Embryonic facial prominence (tissue), 1 donor: ENCODE data around the gene SULT1A4.
"Not testable (repeated sequence)": the region's sequence is repeated elsewhere in the genome, so short reads cannot be mapped to it uniquely, and the experiment has no call there.

Experiments used
- DNase-seq: peaks from one replicate; pipeline ENCODE4 v3.0.0-alpha.2; 2016; ENCODE audit errors: extremely low spot score

SULT1A4 gene

GRCh38 chr16:29459706-29460646 lies at the start of gene SULT1A4:
TSS of gene SULT1A4 (plus strand) at chr16:29459913. CDS start at chr16:29461386, 1,473 bp downstream.
- DNase-seq = not testable (repeated sequence)

GRCh38 chr16:29423587-29423986 lies 36.1 kb upstream of the SULT1A4 start:
- not testable (repeated sequence) for DNase-seq

GRCh38 chr16:29425390-29425789 lies 34.3 kb upstream of the SULT1A4 start:
- not testable (repeated sequence) for DNase-seq

- not testable (repeated sequence) for DNase-seq
Observed at GRCh38 chr16:29453754-29454153, 6.0 kb upstream of the SULT1A4 start.

DNA sequence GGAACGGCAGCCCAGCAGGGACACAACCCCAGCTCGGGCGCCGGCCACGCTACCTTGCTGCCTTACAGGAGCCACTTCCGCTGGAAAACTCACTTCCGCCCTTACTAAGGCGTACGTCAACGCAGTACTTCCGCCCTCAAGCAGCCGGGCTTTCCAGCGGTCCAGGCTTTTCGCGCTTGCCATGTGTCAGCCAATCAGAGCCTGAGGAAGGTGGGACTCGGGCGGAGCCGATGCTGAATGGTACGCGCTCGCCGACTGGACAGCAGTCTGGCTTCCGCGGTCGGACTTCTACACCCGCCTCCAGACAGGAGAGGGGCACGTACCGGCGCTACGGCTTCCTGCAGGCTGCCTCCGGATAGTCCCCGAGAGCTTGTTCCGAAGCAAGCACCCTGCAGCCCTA lies 5.4 kb upstream of the SULT1A4 start, which contains the start of the genes BOLA2 and SLX1B:
BOLA2 (minus strand) TSS at position 83 of the 400 bp plus-strand sequence. CDS start 98 bp downstream, outside the sequence.
SLX1B (plus strand) TSS at position 265 of the 400 bp plus-strand sequence.
- DNase-seq = not testable (repeated sequence)

DNA sequence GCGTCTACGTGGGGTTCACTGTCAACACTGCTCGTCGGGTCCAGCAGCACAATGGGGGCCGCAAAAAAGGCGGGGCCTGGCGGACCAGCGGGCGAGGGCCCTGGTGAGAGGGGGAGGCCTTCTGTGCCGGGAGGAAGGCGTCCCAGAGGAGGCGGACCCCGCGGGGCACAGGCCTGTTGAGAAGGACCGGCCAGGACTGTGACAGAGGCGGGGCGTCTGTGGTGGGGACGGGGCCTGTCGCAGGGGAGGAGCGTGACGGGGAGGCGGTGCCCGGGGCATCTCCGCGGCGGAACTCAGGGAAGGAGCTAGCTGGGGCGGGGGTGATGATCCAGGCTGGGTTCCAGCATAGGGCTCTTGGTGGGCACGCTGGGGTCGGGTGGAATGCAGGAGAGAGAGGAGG lies 4.9 kb upstream of the SULT1A4 start:
- DNase-seq = not testable (repeated sequence)

- DNase-seq = not testable (repeated sequence)
Observed at GRCh38 chr16:29457660-29458059, 2.1 kb upstream of the SULT1A4 start.

DNA sequence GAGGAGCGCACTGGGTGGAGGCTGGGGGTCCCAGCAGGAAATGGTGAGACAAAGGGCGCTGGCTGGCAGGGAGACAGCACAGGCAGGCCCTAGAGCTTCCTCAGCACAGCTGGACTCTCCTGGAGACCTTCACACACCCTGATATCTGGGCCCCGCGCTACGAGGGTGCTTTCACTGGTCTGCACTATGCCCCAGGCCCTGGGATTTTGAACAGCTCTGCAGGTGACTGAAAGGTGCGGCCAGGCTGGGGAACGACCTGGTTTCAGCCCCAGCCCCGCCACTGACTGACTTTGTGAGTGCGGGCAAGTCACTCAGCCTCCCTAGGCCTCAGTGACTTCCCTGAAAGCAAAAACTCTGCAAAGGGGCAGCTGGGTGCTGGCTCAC lies 926 bp downstream of the SULT1A4 start:
- not testable (repeated sequence) for DNase-seq

DNA sequence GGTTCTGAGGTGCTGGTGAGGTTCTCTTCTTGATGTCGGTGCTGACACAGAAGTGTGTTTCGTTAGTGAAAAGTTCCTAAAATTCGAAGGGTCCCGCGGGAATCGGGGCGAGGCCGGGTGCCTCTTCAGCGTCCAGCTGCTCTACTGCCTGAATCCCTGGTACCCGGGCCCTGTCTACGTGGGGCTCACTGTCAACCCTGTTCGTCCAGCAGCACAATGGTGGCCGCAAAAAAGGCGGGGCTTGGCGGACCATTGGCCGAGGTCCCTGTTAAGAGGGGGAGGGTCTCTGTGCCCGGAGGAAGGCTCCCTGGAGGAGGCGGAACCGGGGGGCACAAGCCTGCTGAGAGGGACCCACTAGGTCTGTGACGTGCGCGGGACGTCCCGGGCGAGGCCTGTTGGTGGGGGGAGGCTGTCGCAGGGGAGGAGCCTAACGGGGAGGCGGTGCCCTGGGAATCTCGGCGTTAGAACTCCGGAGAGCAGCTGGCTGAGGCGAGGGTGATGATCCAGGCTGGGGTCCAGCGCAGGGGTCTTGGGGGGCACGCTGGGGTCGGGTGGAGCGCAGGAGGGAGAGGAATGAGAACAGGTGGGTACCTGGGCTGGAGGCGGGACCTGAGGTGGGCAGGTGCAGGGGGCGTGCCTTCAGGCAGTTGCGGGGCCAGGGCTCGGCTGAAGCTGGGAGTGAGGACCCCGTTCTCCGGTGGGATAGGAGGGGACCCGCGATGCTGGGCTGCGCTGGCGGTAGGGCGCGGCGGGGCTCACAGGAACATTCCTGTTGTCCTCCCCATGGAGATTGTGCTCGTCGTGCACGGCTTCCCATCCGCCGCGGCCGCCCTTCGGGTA lies 6.5 kb downstream of the SULT1A4 start:
- not testable (repeated sequence) for DNase-seq

- not testable (repeated sequence) for DNase-seq
Observed at GRCh38 chr16:29466904-29467303, 7.2 kb downstream of the SULT1A4 start.

- not testable (repeated sequence) for DNase-seq
Observed at GRCh38 chr16:29467654-29468366, 8.1 kb downstream of the SULT1A4 start.

GRCh38 chr16:29469660-29470059 lies 9.9 kb downstream of the SULT1A4 start:
- not testable (repeated sequence) for DNase-seq

DNA sequence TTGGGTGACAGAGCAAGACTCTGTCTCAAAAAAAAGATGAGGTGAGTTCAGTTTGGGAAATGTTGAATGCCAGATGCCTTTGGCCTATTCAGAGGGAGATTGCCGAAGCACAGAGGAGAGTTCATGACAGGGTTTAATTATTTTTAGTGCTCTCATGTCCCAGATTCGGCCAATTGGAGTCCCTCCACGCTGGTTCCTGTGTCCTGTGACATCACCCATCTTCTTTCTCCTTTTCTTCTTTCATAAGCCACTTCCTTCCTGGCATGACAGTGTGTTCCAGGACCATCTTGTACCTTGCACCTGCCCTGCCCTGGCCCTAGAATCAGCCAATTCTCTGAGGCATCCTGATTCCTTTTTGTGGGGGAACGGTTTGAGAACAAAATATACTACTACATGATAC lies 12.4 kb downstream of the SULT1A4 start:
- DNase-seq = not testable (repeated sequence)

GRCh38 chr16:29482276-29482675 lies 22.6 kb downstream of the SULT1A4 start:
- not testable (repeated sequence) for DNase-seq

- DNase-seq = not testable (repeated sequence)
Observed at GRCh38 chr16:29506308-29506707, 46.6 kb downstream of the SULT1A4 start, which contains the start of gene NPIPB12. TSS of gene NPIPB12 (minus strand) at chr16:29506408.
